ENCODE data around the gene EZR.

EZR gene

DNA sequence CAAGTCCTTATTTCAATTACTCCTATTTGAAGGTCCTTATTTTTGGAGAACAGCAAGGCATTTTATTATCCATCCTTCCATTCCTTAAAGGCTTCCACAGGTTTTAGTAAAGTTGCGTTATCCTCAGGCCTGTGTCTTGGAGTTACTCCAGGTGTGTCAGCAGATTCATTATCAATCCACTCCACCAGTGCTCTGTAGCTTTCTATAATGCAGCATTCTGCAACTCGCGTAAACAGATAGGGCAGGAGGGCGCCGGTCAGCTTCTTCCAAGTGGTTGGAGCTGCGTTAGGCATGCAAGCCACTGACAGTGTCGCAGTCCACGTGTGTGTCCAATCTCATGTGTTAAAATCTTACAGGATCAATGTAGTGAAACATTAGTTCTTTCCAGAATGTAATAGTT is 93.5 kb downstream of the EZR start:
- TF ChIP-seq, protein P1, sequence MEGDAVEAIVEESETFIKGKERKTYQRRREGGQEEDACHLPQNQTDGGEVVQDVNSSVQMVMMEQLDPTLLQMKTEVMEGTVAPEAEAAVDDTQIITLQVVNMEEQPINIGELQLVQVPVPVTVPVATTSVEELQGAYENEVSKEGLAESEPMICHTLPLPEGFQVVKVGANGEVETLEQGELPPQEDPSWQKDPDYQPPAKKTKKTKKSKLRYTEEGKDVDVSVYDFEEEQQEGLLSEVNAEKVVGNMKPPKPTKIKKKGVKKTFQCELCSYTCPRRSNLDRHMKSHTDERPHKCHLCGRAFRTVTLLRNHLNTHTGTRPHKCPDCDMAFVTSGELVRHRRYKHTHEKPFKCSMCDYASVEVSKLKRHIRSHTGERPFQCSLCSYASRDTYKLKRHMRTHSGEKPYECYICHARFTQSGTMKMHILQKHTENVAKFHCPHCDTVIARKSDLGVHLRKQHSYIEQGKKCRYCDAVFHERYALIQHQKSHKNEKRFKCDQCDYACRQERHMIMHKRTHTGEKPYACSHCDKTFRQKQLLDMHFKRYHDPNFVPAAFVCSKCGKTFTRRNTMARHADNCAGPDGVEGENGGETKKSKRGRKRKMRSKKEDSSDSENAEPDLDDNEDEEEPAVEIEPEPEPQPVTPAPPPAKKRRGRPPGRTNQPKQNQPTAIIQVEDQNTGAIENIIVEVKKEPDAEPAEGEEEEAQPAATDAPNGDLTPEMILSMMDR (IDR thresholded peaks at IDR 0.05; ENCODE audit: extremely low read depth, insufficient read depth, missing control alignments): no peak
- in situ Hi-C loops (cut with MboI; ENCODE audit: low pct_unique_long_range_greater_than_20kb, low sequenced_read_pairs, unreplicated experiment): no loop called here
- no peak for DNase-seq (ENCODE audit: low spot score)

DNA sequence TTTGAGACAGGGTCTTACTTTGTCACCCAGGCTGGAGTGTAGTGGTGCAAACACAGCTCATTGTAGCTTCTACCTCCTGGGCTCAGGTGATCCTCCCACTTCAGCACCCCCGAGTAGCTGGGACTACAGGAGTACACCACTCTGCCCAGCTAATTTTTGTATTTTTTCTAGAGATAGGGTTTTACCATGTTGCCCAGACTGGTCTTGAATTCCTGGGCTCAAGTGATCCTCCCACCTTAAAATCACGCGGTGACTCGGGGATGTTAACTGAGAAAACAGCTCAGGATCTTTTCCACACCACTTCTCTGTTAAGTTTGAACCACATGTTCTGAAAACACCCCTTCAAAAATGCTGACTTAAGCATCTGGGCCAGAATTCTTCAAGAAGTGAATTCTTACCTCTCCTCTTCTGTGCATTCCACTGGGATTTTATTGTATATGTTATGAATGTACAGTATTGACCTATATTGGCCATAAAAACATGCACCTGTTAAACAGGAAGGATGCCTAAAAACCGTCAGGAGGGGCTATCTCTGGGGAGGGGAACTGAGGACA is 96.9 kb downstream of the EZR start:
- TF ChIP-seq, protein P1 (IDR thresholded peaks at IDR 0.05; ENCODE audit: extremely low read depth, insufficient read depth, missing control alignments): no peak
- no peak for DNase-seq (ENCODE audit: low spot score)
- in situ Hi-C loops (cut with MboI; ENCODE audit: low pct_unique_long_range_greater_than_20kb, low sequenced_read_pairs, unreplicated experiment): no loop called here

DNA sequence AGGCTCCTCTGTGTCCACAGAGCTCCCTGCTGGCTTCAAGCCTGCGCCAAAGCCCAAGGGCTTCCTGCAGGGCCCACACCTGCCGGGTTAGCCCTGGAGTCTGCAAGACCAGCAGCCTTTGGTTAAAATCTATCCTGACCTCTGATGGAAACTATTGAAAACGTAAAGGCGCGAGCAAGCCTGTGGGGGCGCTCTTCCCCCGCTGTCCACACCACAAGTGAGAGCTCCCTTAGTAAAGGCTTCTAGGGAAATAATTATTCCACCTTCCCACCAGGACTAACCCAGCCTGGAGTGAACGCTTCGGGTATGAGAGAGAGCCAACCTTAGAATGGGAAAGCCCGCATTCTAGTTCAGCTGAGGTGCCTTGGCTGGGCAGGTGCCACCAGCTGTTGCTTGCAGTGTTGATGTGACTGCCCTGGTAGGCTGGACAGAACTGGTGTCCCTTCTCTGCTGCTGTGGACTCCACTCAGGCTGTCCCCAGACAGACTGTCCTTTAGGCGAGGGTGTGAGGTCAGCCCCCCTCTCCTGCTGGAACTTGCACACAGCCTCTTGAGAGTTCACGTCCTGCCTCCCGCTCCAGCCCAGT is 100.6 kb downstream of the EZR start:
- TF ChIP-seq, protein P1 (IDR thresholded peaks at IDR 0.05; ENCODE audit: extremely low read depth, insufficient read depth, missing control alignments): peak; percentile 51
- DNase-seq (ENCODE audit: low spot score): no peak
- in situ Hi-C loops (cut with MboI; ENCODE audit: low pct_unique_long_range_greater_than_20kb, low sequenced_read_pairs, unreplicated experiment): no loop called here

DNA sequence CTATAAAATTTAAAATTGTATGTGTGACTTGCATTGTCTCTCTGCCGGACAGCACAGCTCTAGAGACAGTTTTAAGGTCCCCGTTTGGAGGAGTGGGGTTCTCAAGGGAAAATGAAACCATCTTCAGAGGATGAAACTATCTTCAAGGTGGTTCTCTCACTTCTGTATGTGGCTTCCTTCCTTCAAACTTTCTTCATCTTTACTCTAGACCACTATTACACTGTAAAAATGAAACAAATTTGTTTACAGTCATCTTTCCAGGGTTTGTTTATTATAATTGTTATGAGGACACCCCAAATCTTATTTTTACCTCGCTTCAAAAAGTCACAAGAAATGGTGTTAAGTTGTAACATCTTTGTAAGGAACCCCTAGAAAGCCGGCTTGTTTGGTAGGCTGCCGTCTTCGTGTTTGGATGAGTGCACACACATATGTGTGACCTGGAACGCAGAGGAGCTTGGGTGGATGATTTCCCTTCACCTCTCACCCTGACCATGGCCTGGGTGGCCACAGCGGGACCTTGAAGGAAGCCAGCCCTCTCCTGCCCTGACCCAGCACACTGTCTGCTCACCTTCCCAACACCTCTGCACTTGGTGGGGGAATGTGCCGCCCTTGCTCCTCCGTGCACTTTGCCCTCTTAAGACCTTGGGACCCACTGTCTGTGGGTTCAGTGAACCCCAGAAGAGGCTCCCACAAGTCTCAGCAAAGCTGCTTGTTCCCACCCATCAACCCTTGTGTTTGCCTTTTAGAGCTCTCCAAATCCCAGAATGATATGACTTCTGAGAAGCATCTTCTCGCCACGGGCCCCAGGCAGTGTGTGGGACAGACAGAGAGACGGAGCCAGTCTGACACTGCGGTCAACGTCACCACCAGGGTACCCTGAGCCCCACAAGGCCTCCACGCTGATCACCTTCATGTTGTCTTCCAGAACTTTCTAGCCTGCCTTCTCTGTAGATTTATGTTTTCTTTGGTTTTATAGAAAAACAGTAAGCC is 101.5 kb downstream of the EZR start:
- TF ChIP-seq, protein P1 (IDR thresholded peaks at IDR 0.05; ENCODE audit: extremely low read depth, insufficient read depth, missing control alignments): no peak
- in situ Hi-C loops (cut with MboI; ENCODE audit: low pct_unique_long_range_greater_than_20kb, low sequenced_read_pairs, unreplicated experiment): no loop called here
- peak; percentile 68 for DNase-seq (ENCODE audit: low spot score)
